ENCODE data around the gene STARD9. TPM values are rescaled to one million over a fixed set of nuclear protein-coding genes. Genes with fewer than 3 reads are reported as not detected.

Gene STARD9
- total and polyA plus RNA-seq, 9 of the 15 experiments (the other 6 are each of a cell fraction or from before 2014, with no cell fraction given) = 0.45 to 6.0 (median 3.6) TPM

- POLR2A ChIA-PET = interaction anchor here (0.6 to 1.7 kb wide), 4 partner anchors 9 to 755 kb away, joined by 3 to 5 read pairs (median 3); no protein-coding TSS in a partner anchor
- no TSS peak for BruUV-seq (replicated peaks)
- CTCF ChIA-PET (ENCODE audit: low intra/inter-chr PET ratio) = no interaction called here
- Histone ChIP-seq H3K27ac (ENCODE audit: extremely low read depth, low read depth, low read length) (no peak overlapping the region), H3K36me3 (ENCODE audit: control insufficient read depth, insufficient read depth, low read length) (no peaks in the 10 kb centered on the region), H3K27me3 (ENCODE audit: control insufficient read depth in 2 of 2, insufficient read depth in 2 of 2, low read length in 2 of 2) (no peaks in the 10 kb centered on the region), H2AFZ (ENCODE audit: low read depth, low read length) (no peak overlapping the region), H3K4me1 (replicated peaks in 1 of 2; ENCODE audit: control insufficient read depth in 2 of 2, insufficient read depth in 2 of 2, low read length in 2 of 2) (no peaks in the 10 kb centered on the region; a peak in 2 of 5 replicates), H3K4me3 (no peak overlapping the region), H4K20me1 (replicated peaks; ENCODE audit: control insufficient read depth, insufficient read depth, low read length) (peaks cover 3% of the 10 kb centered on the region; the same call in 1 of the 2 replicates), H3K4me2 (ENCODE audit: insufficient read depth, low read length) (no peak overlapping the region), H3K9me3 (replicated peaks; ENCODE audit: control insufficient read depth, insufficient read depth, low read depth, low read length) (no peaks in the 10 kb centered on the region), H3K79me2 (ENCODE audit: control insufficient read depth, insufficient read depth, low read length) (no peaks in the 10 kb centered on the region), H3K9me1 (ENCODE audit: control insufficient read depth, insufficient read depth, low read length) (no peaks in the 10 kb centered on the region), H3K9ac (ENCODE audit: insufficient read depth in 1 of 2, low read depth in 2 of 2, low read length in 2 of 2) (no peak overlapping the region)
- DNase-seq (ENCODE audit: extremely low read depth in 1 of 4, low spot score in 3 of 4) (no peak), FAIRE-seq (no peak), ATAC-seq (no peak)
- intact Hi-C loops (cut with micrococcal nuclease) = no loop called here
- whole genome bisulfite sequencing (ENCODE audit: insufficient coverage, low coverage, missing lambda C conversion rate) = 43% methylated on average over 3 of the region's 3 CpGs
- no peak for TF ChIP-seq PCBP1 (IDR thresholded peaks at IDR 0.05; ENCODE audit: low read depth, low read length, poor library complexity, severe bottlenecking)
- TF ChIP-seq YBX1 (IDR thresholded peaks at IDR 0.05) = no peak
- no peak for TF ChIP-seq KAT7 (CRISPR knock-in tag; IDR thresholded peaks at IDR 0.05; ENCODE audit: borderline replicate concordance)
- TF ChIP-seq MTA3 (IDR thresholded peaks at IDR 0.05; ENCODE audit: borderline replicate concordance) = no peak
- TF ChIP-seq, protein P1, sequence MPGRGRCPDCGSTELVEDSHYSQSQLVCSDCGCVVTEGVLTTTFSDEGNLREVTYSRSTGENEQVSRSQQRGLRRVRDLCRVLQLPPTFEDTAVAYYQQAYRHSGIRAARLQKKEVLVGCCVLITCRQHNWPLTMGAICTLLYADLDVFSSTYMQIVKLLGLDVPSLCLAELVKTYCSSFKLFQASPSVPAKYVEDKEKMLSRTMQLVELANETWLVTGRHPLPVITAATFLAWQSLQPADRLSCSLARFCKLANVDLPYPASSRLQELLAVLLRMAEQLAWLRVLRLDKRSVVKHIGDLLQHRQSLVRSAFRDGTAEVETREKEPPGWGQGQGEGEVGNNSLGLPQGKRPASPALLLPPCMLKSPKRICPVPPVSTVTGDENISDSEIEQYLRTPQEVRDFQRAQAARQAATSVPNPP (IDR thresholded peaks at IDR 0.05; ENCODE audit: borderline replicate concordance, insufficient read depth, insufficient read length) = no peak
- TF ChIP-seq, protein P2, sequence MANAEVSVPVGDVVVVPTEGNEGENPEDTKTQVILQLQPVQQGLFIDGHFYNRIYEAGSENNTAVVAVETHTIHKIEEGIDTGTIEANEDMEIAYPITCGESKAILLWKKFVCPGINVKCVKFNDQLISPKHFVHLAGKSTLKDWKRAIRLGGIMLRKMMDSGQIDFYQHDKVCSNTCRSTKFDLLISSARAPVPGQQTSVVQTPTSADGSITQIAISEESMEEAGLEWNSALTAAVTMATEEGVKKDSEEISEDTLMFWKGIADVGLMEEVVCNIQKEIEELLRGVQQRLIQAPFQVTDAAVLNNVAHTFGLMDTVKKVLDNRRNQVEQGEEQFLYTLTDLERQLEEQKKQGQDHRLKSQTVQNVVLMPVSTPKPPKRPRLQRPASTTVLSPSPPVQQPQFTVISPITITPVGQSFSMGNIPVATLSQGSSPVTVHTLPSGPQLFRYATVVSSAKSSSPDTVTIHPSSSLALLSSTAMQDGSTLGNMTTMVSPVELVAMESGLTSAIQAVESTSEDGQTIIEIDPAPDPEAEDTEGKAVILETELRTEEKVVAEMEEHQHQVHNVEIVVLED (CRISPR knock-in tag; IDR thresholded peaks at IDR 0.05) = no peak
- TF ChIP-seq FOXA3 (CRISPR knock-in tag; conservative IDR thresholded peaks at IDR 0.05 in 1 of 2, IDR thresholded peaks at IDR 0.05 in 1 of 2) = no peak
- no peak for TF ChIP-seq CHD2 (IDR thresholded peaks at IDR 0.05; ENCODE audit: low read depth, low read length)
- no peak for TF ChIP-seq ZNF354B (CRISPR knock-in tag; IDR thresholded peaks at IDR 0.05)
- TF ChIP-seq, protein P3, sequence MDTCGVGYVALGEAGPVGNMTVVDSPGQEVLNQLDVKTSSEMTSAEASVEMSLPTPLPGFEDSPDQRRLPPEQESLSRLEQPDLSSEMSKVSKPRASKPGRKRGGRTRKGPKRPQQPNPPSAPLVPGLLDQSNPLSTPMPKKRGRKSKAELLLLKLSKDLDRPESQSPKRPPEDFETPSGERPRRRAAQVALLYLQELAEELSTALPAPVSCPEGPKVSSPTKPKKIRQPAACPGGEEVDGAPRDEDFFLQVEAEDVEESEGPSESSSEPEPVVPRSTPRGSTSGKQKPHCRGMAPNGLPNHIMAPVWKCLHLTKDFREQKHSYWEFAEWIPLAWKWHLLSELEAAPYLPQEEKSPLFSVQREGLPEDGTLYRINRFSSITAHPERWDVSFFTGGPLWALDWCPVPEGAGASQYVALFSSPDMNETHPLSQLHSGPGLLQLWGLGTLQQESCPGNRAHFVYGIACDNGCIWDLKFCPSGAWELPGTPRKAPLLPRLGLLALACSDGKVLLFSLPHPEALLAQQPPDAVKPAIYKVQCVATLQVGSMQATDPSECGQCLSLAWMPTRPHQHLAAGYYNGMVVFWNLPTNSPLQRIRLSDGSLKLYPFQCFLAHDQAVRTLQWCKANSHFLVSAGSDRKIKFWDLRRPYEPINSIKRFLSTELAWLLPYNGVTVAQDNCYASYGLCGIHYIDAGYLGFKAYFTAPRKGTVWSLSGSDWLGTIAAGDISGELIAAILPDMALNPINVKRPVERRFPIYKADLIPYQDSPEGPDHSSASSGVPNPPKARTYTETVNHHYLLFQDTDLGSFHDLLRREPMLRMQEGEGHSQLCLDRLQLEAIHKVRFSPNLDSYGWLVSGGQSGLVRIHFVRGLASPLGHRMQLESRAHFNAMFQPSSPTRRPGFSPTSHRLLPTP (IDR thresholded peaks at IDR 0.05; ENCODE audit: borderline replicate concordance, extremely low read depth, insufficient read length) = no peak
- TF ChIP-seq KAT2B (IDR thresholded peaks at IDR 0.05; ENCODE audit: low read depth, low read length) = no peak
- TF ChIP-seq PHB2 (IDR thresholded peaks at IDR 0.05; ENCODE audit: low read depth) = no peak
- TF ChIP-seq HDAC2 (IDR thresholded peaks at IDR 0.05) = no peak
- in situ Hi-C loops (cut with MboI) = no loop called here
These were observed 112.9 kb downstream of the STARD9 start for GRCh38 chr15:42688301-42688700.
